GM23338 (cell line): Measurements from ENCODE around the gene KCNQ5. TPM values are rescaled to one million over a fixed set of nuclear protein-coding genes. Genes with fewer than 3 reads are reported as not detected.

Experiments
- ATAC-seq: fragments of 200-7000 bp; cut with Tn5 transposase; 3 replicates; pipeline ENCODE4 v1.9.1; 2020
- DNase-seq: peaks from one replicate; pipeline ENCODE4 v3.0.0-alpha.2; 2015; ENCODE audit warnings: low spot score
- H2AFZ ChIP-seq: fragments of 200-600 bp; sonication (generic); 2 replicates; pipeline ENCODE4 v1.8.0; 2016; ENCODE audit warnings: antibody characterized with exemption, mild to moderate bottlenecking, moderate library complexity
- H3F3A ChIP-seq: fragments of 200-600 bp; sonication (generic); replicated peaks from 2 replicates; pipeline ENCODE4 v1.8.0; 2017; ENCODE audit warnings: antibody characterized with exemption, mixed run types, low read depth
- H3K27ac ChIP-seq: fragments of 200-600 bp; sonication (generic); 2 replicates; pipeline ENCODE4 v1.6.1; 2016; ENCODE audit warnings: low read depth
- H3K27me3 ChIP-seq: fragments of 200-600 bp; sonication (generic); 2 replicates; pipeline ENCODE4 v1.8.0; 2016; ENCODE audit warnings: mild to moderate bottlenecking, mixed run types, moderate library complexity; ENCODE audit not compliant: insufficient read depth
- H3K36me3 ChIP-seq: fragments of 200-600 bp; sonication (generic); 2 replicates; pipeline ENCODE4 v1.8.0; 2016; ENCODE audit warnings: mild to moderate bottlenecking; ENCODE audit not compliant: insufficient read depth
- H3K4me1 ChIP-seq: fragments of 200-600 bp; sonication (generic); 2 replicates; pipeline ENCODE4 v1.8.0; 2016; ENCODE audit warnings: mild to moderate bottlenecking, moderate library complexity; ENCODE audit not compliant: insufficient read depth
- H3K4me2 ChIP-seq: fragments of 200-600 bp; sonication (generic); 2 replicates; pipeline ENCODE4 v1.7.1; 2017; ENCODE audit warnings: mixed run types
- H3K4me3 ChIP-seq: fragments of 200-600 bp; sonication (generic); 2 replicates; pipeline ENCODE4 v1.6.1; 2016; ENCODE audit warnings: mixed run types
- H3K79me2 ChIP-seq: fragments of 200-600 bp; sonication (generic); replicated peaks from 2 replicates; pipeline ENCODE4 v1.8.0; 2017; ENCODE audit warnings: mild to moderate bottlenecking; ENCODE audit not compliant: insufficient read depth
- H3K9me2 ChIP-seq: fragments of 200-600 bp; sonication (generic); 2 replicates; pipeline ENCODE4 v1.8.0; 2017; ENCODE audit not compliant: insufficient read depth
- H4K20me1 ChIP-seq: fragments of 200-600 bp; sonication (generic); replicated peaks from 2 replicates; pipeline ENCODE4 v1.8.0; 2017; ENCODE audit warnings: mild to moderate bottlenecking; ENCODE audit not compliant: insufficient read depth
- H3K27ac Mint-ChIP-seq: 2 replicates; pipeline ENCODE4 v1.8.0; 2020; ENCODE audit warnings: inconsistent platforms, mild to moderate bottlenecking, moderate library complexity, mixed read lengths
- H3K27me3 Mint-ChIP-seq: 3 replicates; pipeline ENCODE4 v1.8.0; 2022; ENCODE audit warnings: low read depth, mild to moderate bottlenecking, moderate library complexity, mixed read lengths, inconsistent platforms; ENCODE audit not compliant: insufficient read depth, poor library complexity
- H3K36me3 Mint-ChIP-seq: 3 replicates; pipeline ENCODE4 v1.8.0; 2021; ENCODE audit warnings: low read depth, mild to moderate bottlenecking, inconsistent platforms, moderate library complexity, mixed read lengths
- H3K4me1 Mint-ChIP-seq: 3 replicates; pipeline ENCODE4 v1.8.0; 2020; ENCODE audit warnings: mild to moderate bottlenecking, inconsistent platforms, mixed read lengths
- H3K4me3 Mint-ChIP-seq: 3 replicates; pipeline ENCODE4 v1.8.0; 2021; ENCODE audit warnings: moderate library complexity, mild to moderate bottlenecking, inconsistent platforms, mixed read lengths
- H3K9me3 Mint-ChIP-seq: 3 replicates; pipeline ENCODE4 v1.8.0; 2020; ENCODE audit warnings: moderate library complexity, mild to moderate bottlenecking, inconsistent platforms, mixed read lengths
- CREB1 ChIP-seq: fragments of 250-450 bp; sonication (Bioruptor Pico); IDR thresholded peaks from 2 replicates; pipeline ENCODE4 v1.5.0; 2020; ENCODE audit warnings: low read depth, mild to moderate bottlenecking, moderate library complexity
- CTCF ChIP-seq, 2 experiments: fragments of 200-600 bp in 1 of 2; sonication (generic) in 1 of 2; conservative IDR thresholded peaks; 2 replicates each; pipeline versions ENCODE4 v1.5.1 to v1.6.1; 2016 to 2017; ENCODE audit warnings: antibody characterized with exemption in 2 of 2, low read depth in 2 of 2, mild to moderate bottlenecking in 2 of 2, moderate library complexity in 1 of 2
- ETS1 ChIP-seq: IDR thresholded peaks from 2 replicates; pipeline ENCODE4 v1.6.1; 2016; ENCODE audit warnings: antibody characterized with exemption
- EZH2 ChIP-seq: fragments of 200-600 bp; sonication (generic); IDR thresholded peaks from one replicate; pipeline ENCODE4 v1.8.0; 2017; ENCODE audit warnings: antibody characterized with exemption, mild to moderate bottlenecking, low read depth; ENCODE audit not compliant: unreplicated experiment
- EZH2phosphoT487 ChIP-seq: fragments of 200-600 bp; sonication (generic); IDR thresholded peaks from one replicate; pipeline ENCODE4 v1.8.1; 2018; ENCODE audit warnings: antibody characterized with exemption; ENCODE audit not compliant: unreplicated experiment
- JUNB ChIP-seq: IDR thresholded peaks from one replicate; pipeline ENCODE4 v1.6.1; 2016; ENCODE audit warnings: antibody characterized with exemption; ENCODE audit not compliant: unreplicated experiment
- NANOG ChIP-seq: IDR thresholded peaks from 2 replicates; pipeline ENCODE4 v1.6.1; 2016; ENCODE audit warnings: antibody characterized with exemption, borderline replicate concordance
- POLR2AphosphoS5 ChIP-seq: IDR thresholded peaks from 2 replicates; pipeline ENCODE4 v1.6.1; 2016; ENCODE audit warnings: antibody characterized with exemption, low read depth
- REST ChIP-seq: IDR thresholded peaks from one replicate; pipeline ENCODE4 v1.6.1; 2018; ENCODE audit warnings: antibody characterized with exemption; ENCODE audit not compliant: unreplicated experiment
- STAT1 ChIP-seq: IDR thresholded peaks from one replicate; pipeline ENCODE4 v1.6.1; 2016; ENCODE audit warnings: antibody characterized with exemption; ENCODE audit not compliant: unreplicated experiment
- ZNF114 ChIP-seq: fragments of 250-450 bp; sonication (Bioruptor Pico); IDR thresholded peaks from 2 replicates; pipeline ENCODE4 v1.5.0; 2020; ENCODE audit warnings: mild to moderate bottlenecking, moderate library complexity
- ZNF331 ChIP-seq: fragments of 250-450 bp; sonication (Bioruptor Pico); IDR thresholded peaks from 2 replicates; pipeline ENCODE4 v1.5.0; 2020; ENCODE audit warnings: low read depth, mild to moderate bottlenecking, moderate library complexity
- polyA plus RNA-seq: library from polyadenylated mRNA; unstranded; fragments of >200 nt; fragmentation: Nextera tagmentation; extraction: Ambion mirVana; gene quantifications from 2 replicates; pipeline ENCODE4 v1.2.1, GENCODE V29; 2016
- total RNA-seq: library from RNA; depleted of rRNA; stranded (reverse); fragments of >200 nt; shearing (Covaris generic); gene quantifications from 2 replicates; pipeline ENCODE4 v1.2.3, GENCODE V29; 2014

KCNQ5 gene
- total and polyA plus RNA-seq, 2 experiments from 2014 or later = 0.68 to 0.87 TPM

- no peak overlapping the region for H3K4me3 ChIP-seq
- H3K4me1 ChIP-seq = no peaks in the 10 kb centered on the region
- H3F3A ChIP-seq = no peaks in the 10 kb centered on the region
- no peaks in the 10 kb centered on the region for H3K9me2 ChIP-seq
- H2AFZ ChIP-seq = no peak overlapping the region
- no peak overlapping the region for H3K27ac ChIP-seq
- H3K27me3 ChIP-seq = no peaks in the 10 kb centered on the region
- H3K4me2 ChIP-seq = no peak overlapping the region
- H3K27me3 Mint-ChIP-seq = no peaks in the 10 kb centered on the region
- TF ChIP-seq REST (no peak), ETS1 (no peak), CREB1 (no peak)
- H3K36me3 ChIP-seq = no peaks in the 10 kb centered on the region
- no peak overlapping the region for H3K4me3 Mint-ChIP-seq
- ATAC-seq (no peak), DNase-seq (no peak)
- H3K4me1 Mint-ChIP-seq = peaks cover 6% of the 10 kb centered on the region; the same call in 2 of the 3 replicates
- H4K20me1 ChIP-seq = no peaks in the 10 kb centered on the region
- H3K36me3 Mint-ChIP-seq = no peaks in the 10 kb centered on the region
- H3K9me3 Mint-ChIP-seq = no peaks in the 10 kb centered on the region
- H3K79me2 ChIP-seq = no peaks in the 10 kb centered on the region
- no peak overlapping the region for H3K27ac Mint-ChIP-seq
Measured at GRCh38 chr6:72699159-72699558, 77.3 kb downstream of the KCNQ5 start.

GRCh38 chr6:72702421-72702820, 80.6 kb downstream of the KCNQ5 start:
- Histone ChIP-seq H3K27me3 (no peaks in the 10 kb centered on the region), H3K9me2 (no peaks in the 10 kb centered on the region), H3K79me2 (no peaks in the 10 kb centered on the region), H3K4me3 (no peak overlapping the region), H3K4me2 (no peak overlapping the region), H4K20me1 (no peaks in the 10 kb centered on the region), H3K27ac (no peak overlapping the region), H3K36me3 (no peaks in the 10 kb centered on the region), H2AFZ (no peak overlapping the region), H3K4me1 (no peaks in the 10 kb centered on the region), H3F3A (no peaks in the 10 kb centered on the region)
- H3K36me3 Mint-ChIP-seq = no peaks in the 10 kb centered on the region
- ATAC-seq (no peak), DNase-seq (no peak)
- H3K9me3 Mint-ChIP-seq = no peaks in the 10 kb centered on the region
- no peak overlapping the region for H3K27ac Mint-ChIP-seq
- no peak overlapping the region for H3K4me3 Mint-ChIP-seq
- H3K4me1 Mint-ChIP-seq = peaks cover 6% of the 10 kb centered on the region; the same call in 2 of the 3 replicates
- no peaks in the 10 kb centered on the region for H3K27me3 Mint-ChIP-seq
- TF ChIP-seq JUNB (no peak), ZNF331 (no peak), POLR2AphosphoS5 (no peak), CREB1 (no peak), ETS1 (no peak), EZH2 (no peak), EZH2phosphoT487 (no peak), ZNF114 (CRISPR knock-in tag) (no peak), CTCF (conservative IDR thresholded peaks at IDR 0.05; ENCODE audit: low read depth in 2 of 2) (no peak), NANOG (no peak), STAT1 (no peak)
